Mammary epithelial cell (primary cell): Measurements from ENCODE around the gene SLC18A2.

ENCODE experiments used
- CTCF ChIP-seq, 2 donors: IDR thresholded peaks in 1 of 2; conservative IDR thresholded peaks in 1 of 2; 2 replicates each; pipeline ENCODE4 v1.5.1; 2011 to 2012; ENCODE audit warnings: inconsistent platforms in 2 of 2, low read length in 2 of 2, mild to moderate bottlenecking in 2 of 2, control low read depth in 1 of 2, low read depth in 1 of 2; ENCODE audit not compliant: insufficient read depth in 1 of 2; ENCODE audit errors: extremely low read depth in 1 of 2
- EZH2 ChIP-seq: IDR thresholded peaks from 2 replicates; pipeline ENCODE4 v1.6.1; 2012; ENCODE audit warnings: low read length, inconsistent platforms, borderline replicate concordance

GRCh38 chr10:117239051-117239450, 1.9 kb upstream of the SLC18A2 start:
- TF ChIP-seq CTCF (conservative IDR thresholded peaks at IDR 0.05 in 1 of 2, IDR thresholded peaks at IDR 0.05 in 1 of 2; ENCODE audit: extremely low read depth in 1 of 2, insufficient read depth in 1 of 2, low read depth in 1 of 2, low read length in 2 of 2) (no peak), EZH2 (no peak)
